Stimulated activated CD4-positive, alpha-beta T cell treated with anti-CD3 and anti-CD28 coated beads, Interleukin-1b, Interleukin-23, amount 100 ng/mL, for 4 hours (primary cell): ENCODE data around the gene PCBP4.

Source experiments
- DNase-seq, 2 donors: peaks; one replicate each; pipeline ENCODE4 v3.0.0-alpha.2; 2020; ENCODE audit warnings: low read depth in 2 of 2

PCBP4 gene

GRCh38 chr3:51955893-51956770 lies 11.1 kb downstream of the PCBP4 start:
- DNase-seq: peak in 1 of 2 donors; percentile 31

GRCh38 chr3:51955175-51955892 lies 11.9 kb downstream of the PCBP4 start, which contains the start of gene GPR62:
Gene GPR62, plus strand, starts transcription at chr3:51955381. Its CDS starts 272 bp downstream, at chr3:51955653.
- DNase-seq: no peak

GRCh38 chr3:51954713-51955112 lies 12.5 kb downstream of the PCBP4 start:
- no peak for DNase-seq

GRCh38 chr3:51954105-51954504 lies 13.1 kb downstream of the PCBP4 start:
- no peak for DNase-seq

- DNase-seq: no peak
Measured at GRCh38 chr3:51953445-51953844, 13.8 kb downstream of the PCBP4 start.

- DNase-seq: no peak
Measured at GRCh38 chr3:51950899-51951298, 16.4 kb downstream of the PCBP4 start.

GRCh38 chr3:51949121-51949520 lies 18.1 kb downstream of the PCBP4 start:
- DNase-seq: no peak

- DNase-seq: no peak
Measured at GRCh38 chr3:51948016-51948580, 19.2 kb downstream of the PCBP4 start.

GRCh38 chr3:51947215-51947900 lies 19.9 kb downstream of the PCBP4 start:
- DNase-seq: no peak

- no peak for DNase-seq
Measured at GRCh38 chr3:51946796-51947195, 20.5 kb downstream of the PCBP4 start.

- no peak for DNase-seq
Measured at GRCh38 chr3:51945926-51946705, 21.1 kb downstream of the PCBP4 start.

GRCh38 chr3:51945031-51945840 lies 22.0 kb downstream of the PCBP4 start:
- no peak for DNase-seq

GRCh38 chr3:51944451-51945021 lies 22.7 kb downstream of the PCBP4 start:
- no peak for DNase-seq

GRCh38 chr3:51943451-51944391 lies 23.5 kb downstream of the PCBP4 start:
- no peak for DNase-seq

- peak; percentile 37 to 48 for DNase-seq
Measured at GRCh38 chr3:51942603-51943450, 24.4 kb downstream of the PCBP4 start.

- peak; percentile 99 for DNase-seq
Measured at GRCh38 chr3:51941798-51942602, 25.3 kb downstream of the PCBP4 start, which contains the start of the genes PARP3 and RRP9. Gene PARP3, plus strand, starts transcription at chr3:51942363. Its CDS starts 993 bp downstream, at chr3:51943356. Gene RRP9, minus strand, starts transcription at chr3:51941904. Its CDS starts 37 bp downstream, at chr3:51941867.

- no peak for DNase-seq
Measured at GRCh38 chr3:51941463-51941797, 25.8 kb downstream of the PCBP4 start.
